ENCODE results near the gene HOXA2. TPM values are rescaled to one million over a fixed set of nuclear protein-coding genes. Genes with fewer than 3 reads are reported as not detected.

The HOXA2 gene
- total RNA-seq, 4 donors from 2014 or later = 4.7 to 24.8 (median 8.9) TPM

DNA sequence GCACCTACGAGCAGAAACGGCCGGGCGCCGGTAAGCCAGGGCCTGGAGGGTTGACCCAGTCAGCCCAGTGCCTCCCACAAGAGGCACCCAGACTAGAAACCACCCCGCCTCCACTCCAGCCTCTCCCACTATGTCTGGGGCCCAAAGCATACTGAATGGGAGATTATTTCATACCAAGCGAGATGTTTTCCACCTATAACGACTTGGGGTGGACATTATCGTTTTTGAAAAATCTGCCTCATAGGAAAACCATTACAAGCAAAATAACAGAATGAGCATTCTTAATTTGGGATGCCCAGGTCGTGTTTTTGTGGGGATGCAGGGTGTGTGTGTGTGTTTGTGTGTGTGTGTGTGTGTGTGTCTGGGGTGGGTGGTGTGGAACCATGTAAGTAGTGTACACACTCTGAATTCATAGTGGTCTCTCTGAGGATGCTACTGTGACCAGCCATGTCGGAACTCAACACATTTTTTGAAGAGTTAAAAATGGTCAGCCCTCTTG lies 43.5 kb upstream of the HOXA2 start:
- Histone ChIP-seq H3K4me3 (peak overlapping the region in 2 of 4 donors; percentile 37 to 75), H3K4me1 (peaks cover 0 to 36% (median 8%) of the 10 kb centered on the region in 4 donors)
- no peak for DNase-seq

GRCh38 chr7:27145165-27145913 lies 42.9 kb upstream of the HOXA2 start:
- Histone ChIP-seq H3K27ac (peak overlapping the region; percentile 42 to 96 (median 79)), H3K27me3 (no peaks in the 10 kb centered on the region), H3K9me3 (no peaks in the 10 kb centered on the region), H3K4me3 (peak overlapping the region in 2 of 4 donors; percentile 70 to 75), H3K4me1 (peaks cover 0 to 36% (median 5%) of the 10 kb centered on the region in 4 donors), H3K36me3 (peaks cover 0 to 9% (median 0%) of the 10 kb centered on the region in 3 donors)
- TF ChIP-seq CTCF (IDR thresholded peaks at IDR 0.05) (no peak), POLR2A (IDR thresholded peaks at IDR 0.05) (no peak)
- peak; percentile 13 to 63 (median 46) for DNase-seq

More for the DNA sequence above, 43.5 kb upstream of the HOXA2 start:
- Histone ChIP-seq H3K9me3 (no peaks in the 10 kb centered on the region), H3K27ac (peak overlapping the region; percentile 42 to 96 (median 79)), H3K36me3 (peaks cover 0 to 9% (median 0%) of the 10 kb centered on the region in 3 donors), H3K27me3 (no peaks in the 10 kb centered on the region)
- TF ChIP-seq CTCF (IDR thresholded peaks at IDR 0.05) (no peak), POLR2A (IDR thresholded peaks at IDR 0.05) (no peak)

DNA sequence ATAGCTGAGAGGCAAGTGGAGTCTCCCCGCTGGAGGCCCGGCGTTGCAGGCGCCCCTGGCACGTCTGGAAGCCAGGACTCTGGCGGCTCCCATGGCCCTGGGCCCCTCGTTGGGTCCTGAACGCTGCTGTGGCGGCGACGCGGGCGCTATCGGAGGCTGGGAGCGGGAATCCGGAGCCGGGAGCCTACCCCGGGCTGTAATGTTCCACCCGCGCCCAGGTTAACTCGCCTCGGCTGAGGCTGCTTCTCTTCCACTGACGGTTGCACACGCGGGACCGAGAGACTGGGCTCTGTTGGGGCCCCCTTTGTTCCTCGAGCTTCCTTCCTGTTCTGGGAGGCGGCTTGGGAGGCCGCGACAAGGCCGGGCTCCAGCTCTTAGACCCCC lies 42.3 kb upstream of the HOXA2 start:
- Histone ChIP-seq H3K4me1 (peaks cover 0 to 36% (median 5%) of the 10 kb centered on the region in 4 donors), H3K36me3 (peaks cover 0 to 9% (median 0%) of the 10 kb centered on the region in 3 donors), H3K27ac (peak overlapping the region; percentile 42 to 96 (median 79)), H3K4me3 (peak overlapping the region in 2 of 4 donors; percentile 70 to 75), H3K9me3 (no peaks in the 10 kb centered on the region), H3K27me3 (no peaks in the 10 kb centered on the region)
- TF ChIP-seq CTCF (IDR thresholded peaks at IDR 0.05) = no peak
- no peak for TF ChIP-seq POLR2A (IDR thresholded peaks at IDR 0.05)
- peak; percentile 10 to 61 (median 45) for DNase-seq

- Histone ChIP-seq H3K4me1 (peaks cover 0 to 36% (median 5%) of the 10 kb centered on the region in 4 donors), H3K27ac (peak overlapping the region; percentile 42 to 96 (median 79)), H3K4me3 (peak overlapping the region in 2 of 4 donors; percentile 70 to 75), H3K9me3 (no peaks in the 10 kb centered on the region), H3K36me3 (peaks cover 0 to 9% (median 0%) of the 10 kb centered on the region in 3 donors), H3K27me3 (no peaks in the 10 kb centered on the region)
- no peak for TF ChIP-seq CTCF (IDR thresholded peaks at IDR 0.05)
- peak; percentile 9 to 17 for TF ChIP-seq POLR2A (IDR thresholded peaks at IDR 0.05)
- DNase-seq = peak in 2 of 3 donors; percentile 46 to 61
Measured at GRCh38 chr7:27143950-27144780, 41.7 kb upstream of the HOXA2 start.

Data from Peyer's patch (tissue), 4 donors.